Measurements from ENCODE around the gene HAUS5. TPM values are rescaled to one million over a fixed set of nuclear protein-coding genes. Genes with fewer than 3 reads are reported as not detected.

HAUS5 gene
- total RNA-seq, 1 donor from 2014 or later, result 3.9 TPM

- H3K4me3 ChIP-seq (ENCODE audit: low read depth, low read length), result no peak overlapping the region
- FAIRE-seq (no peak), DNase-seq (ENCODE audit: low read depth) (no peak)
- H3K36me3 ChIP-seq (ENCODE audit: control insufficient read depth, insufficient read depth, low read length), result no peaks in the 10 kb centered on the region
- TF ChIP-seq CTCF (IDR thresholded peaks at IDR 0.05; ENCODE audit: insufficient read depth, low read length, severe bottlenecking), result no peak
- no peaks in the 10 kb centered on the region for H3K27me3 ChIP-seq (ENCODE audit: control insufficient read depth, insufficient read depth, low read length)
Observed at GRCh38 chr19:35665604-35666003, 53.1 kb downstream of the HAUS5 start.

- FAIRE-seq, result no peak
- no peaks in the 10 kb centered on the region for H3K36me3 ChIP-seq (ENCODE audit: control insufficient read depth, insufficient read depth, low read length)
- DNase-seq (ENCODE audit: low read depth), result no peak
Observed at GRCh38 chr19:35666251-35666913, 53.8 kb downstream of the HAUS5 start, which contains the start of gene UPK1A. Gene UPK1A (plus strand): TSS chr19:35666517. CDS start chr19:35666813, 296 bp downstream.

GRCh38 chr19:35669566-35669965 is 57.0 kb downstream of the HAUS5 start:
- no peaks in the 10 kb centered on the region for H3K36me3 ChIP-seq (ENCODE audit: control insufficient read depth, insufficient read depth, low read length)
- H3K27me3 ChIP-seq (ENCODE audit: control insufficient read depth, insufficient read depth, low read length), result no peaks in the 10 kb centered on the region
- DNase-seq (ENCODE audit: low read depth) (no peak), FAIRE-seq (no peak)
- H3K4me3 ChIP-seq (ENCODE audit: low read depth, low read length), result no peak overlapping the region
- TF ChIP-seq CTCF (IDR thresholded peaks at IDR 0.05; ENCODE audit: insufficient read depth, low read length, severe bottlenecking), result no peak

More at GRCh38 chr19:35666251-35666913, 53.8 kb downstream of the HAUS5 start, which contains the start of gene UPK1A:
- no peaks in the 10 kb centered on the region for H3K27me3 ChIP-seq (ENCODE audit: control insufficient read depth, insufficient read depth, low read length)
- no peak for TF ChIP-seq CTCF (IDR thresholded peaks at IDR 0.05; ENCODE audit: insufficient read depth, low read length, severe bottlenecking)
- no peak within 1 kb of the TSS for H3K4me3 ChIP-seq (ENCODE audit: low read depth, low read length)

GRCh38 chr19:35669974-35670373 is 57.4 kb downstream of the HAUS5 start:
- H3K4me3 ChIP-seq (ENCODE audit: low read depth, low read length), result no peak overlapping the region
- TF ChIP-seq CTCF (IDR thresholded peaks at IDR 0.05; ENCODE audit: insufficient read depth, low read length, severe bottlenecking), result no peak
- no peaks in the 10 kb centered on the region for H3K36me3 ChIP-seq (ENCODE audit: control insufficient read depth, insufficient read depth, low read length)
- H3K27me3 ChIP-seq (ENCODE audit: control insufficient read depth, insufficient read depth, low read length), result no peaks in the 10 kb centered on the region
- FAIRE-seq (no peak), DNase-seq (ENCODE audit: low read depth) (no peak)

- H3K4me3 ChIP-seq (ENCODE audit: low read depth, low read length), result no peak overlapping the region
- TF ChIP-seq CTCF (IDR thresholded peaks at IDR 0.05; ENCODE audit: insufficient read depth, low read length, severe bottlenecking), result no peak
- no peak for DNase-seq (ENCODE audit: low read depth)
- peaks cover 1% of the 10 kb centered on the region for H3K27me3 ChIP-seq (ENCODE audit: control insufficient read depth, insufficient read depth, low read length)
- no peak for FAIRE-seq
- H3K36me3 ChIP-seq (ENCODE audit: control insufficient read depth, insufficient read depth, low read length), result no peaks in the 10 kb centered on the region
Observed at GRCh38 chr19:35670686-35671085, 58.2 kb downstream of the HAUS5 start.

GRCh38 chr19:35671818-35672217 is 59.3 kb downstream of the HAUS5 start:
- peak; percentile 7 for DNase-seq (ENCODE audit: low read depth)
- H3K36me3 ChIP-seq (ENCODE audit: control insufficient read depth, insufficient read depth, low read length), result no peaks in the 10 kb centered on the region
- H3K27me3 ChIP-seq (ENCODE audit: control insufficient read depth, insufficient read depth, low read length), result peaks cover 2% of the 10 kb centered on the region
- no peak for FAIRE-seq
- no peak overlapping the region for H3K4me3 ChIP-seq (ENCODE audit: low read depth, low read length)
- no peak for TF ChIP-seq CTCF (IDR thresholded peaks at IDR 0.05; ENCODE audit: insufficient read depth, low read length, severe bottlenecking)

All from bronchial epithelial cell (primary cell).